ENCODE data around the gene GRIA2. TPM values are rescaled to one million over a fixed set of nuclear protein-coding genes. Genes with fewer than 3 reads are reported as not detected.

GRIA2 gene
- polyA plus RNA-seq, 2 donors = 0.01 to 0.14 TPM

- H3K4me3 ChIP-seq (ENCODE audit: low read depth in 1 of 2, low read length in 2 of 2) = no peak overlapping the region
- H3K27ac ChIP-seq (ENCODE audit: low read depth in 2 of 2, low read length in 1 of 2) = no peak overlapping the region
- H3K4me1 ChIP-seq (ENCODE audit: control insufficient read depth in 2 of 2, insufficient read depth in 2 of 2, low read length in 1 of 2) = no peaks in the 10 kb centered on the region
- H3K36me3 ChIP-seq (ENCODE audit: control insufficient read depth in 2 of 2, insufficient read depth in 2 of 2, low read length in 1 of 2) = no peaks in the 10 kb centered on the region
- WGBS, 2 donors = 63 to 70% methylated on average over 4 of the region's 4 CpGs
- H3K27me3 ChIP-seq (ENCODE audit: control insufficient read depth in 1 of 2, insufficient read depth in 2 of 2, low read length in 2 of 2) = no peaks in the 10 kb centered on the region
- H3K9me3 ChIP-seq (ENCODE audit: control insufficient read depth in 2 of 2, insufficient read depth in 1 of 2, low read depth in 1 of 2, low read length in 1 of 2) = no peaks in the 10 kb centered on the region
Measured at GRCh38 chr4:157287445-157287844, 66.9 kb downstream of the GRIA2 start.

- no peaks in the 10 kb centered on the region for H3K9me3 ChIP-seq (ENCODE audit: control insufficient read depth in 2 of 2, insufficient read depth in 1 of 2, low read depth in 1 of 2, low read length in 1 of 2)
- no peaks in the 10 kb centered on the region for H3K27me3 ChIP-seq (ENCODE audit: control insufficient read depth in 1 of 2, insufficient read depth in 2 of 2, low read length in 2 of 2)
- 74 to 77% methylated on average over 3 of the region's 3 CpGs for WGBS, 2 donors
- no peak overlapping the region for H3K27ac ChIP-seq (ENCODE audit: low read depth in 2 of 2, low read length in 1 of 2)
- no peaks in the 10 kb centered on the region for H3K36me3 ChIP-seq (ENCODE audit: control insufficient read depth in 2 of 2, insufficient read depth in 2 of 2, low read length in 1 of 2)
- no peak overlapping the region for H3K4me3 ChIP-seq (ENCODE audit: low read depth in 1 of 2, low read length in 2 of 2)
- no peaks in the 10 kb centered on the region for H3K4me1 ChIP-seq (ENCODE audit: control insufficient read depth in 2 of 2, insufficient read depth in 2 of 2, low read length in 1 of 2)
Measured at GRCh38 chr4:157290622-157291021, 70.1 kb downstream of the GRIA2 start.

- Histone ChIP-seq H3K4me1 (ENCODE audit: control insufficient read depth in 2 of 2, insufficient read depth in 2 of 2, low read length in 1 of 2) (no peaks in the 10 kb centered on the region), H3K36me3 (ENCODE audit: control insufficient read depth in 2 of 2, insufficient read depth in 2 of 2, low read length in 1 of 2) (no peaks in the 10 kb centered on the region), H3K4me3 (ENCODE audit: low read depth in 1 of 2, low read length in 2 of 2) (no peak overlapping the region), H3K9me3 (ENCODE audit: control insufficient read depth in 2 of 2, insufficient read depth in 1 of 2, low read depth in 1 of 2, low read length in 1 of 2) (no peaks in the 10 kb centered on the region), H3K27me3 (ENCODE audit: control insufficient read depth in 1 of 2, insufficient read depth in 2 of 2, low read length in 2 of 2) (no peaks in the 10 kb centered on the region), H3K27ac (ENCODE audit: low read depth in 2 of 2, low read length in 1 of 2) (no peak overlapping the region)
- 74 to 86% methylated on average over 3 of the region's 3 CpGs for WGBS, 2 donors
Measured at GRCh38 chr4:157291071-157291470, 70.5 kb downstream of the GRIA2 start.

GRCh38 chr4:157293673-157294072, 73.1 kb downstream of the GRIA2 start:
- WGBS, 2 donors = 91 to 92% methylated on average over 4 of the region's 4 CpGs
- Histone ChIP-seq H3K36me3 (ENCODE audit: control insufficient read depth in 2 of 2, insufficient read depth in 2 of 2, low read length in 1 of 2) (no peaks in the 10 kb centered on the region), H3K9me3 (ENCODE audit: control insufficient read depth in 2 of 2, insufficient read depth in 1 of 2, low read depth in 1 of 2, low read length in 1 of 2) (no peaks in the 10 kb centered on the region), H3K27ac (ENCODE audit: low read depth in 2 of 2, low read length in 1 of 2) (no peak overlapping the region), H3K4me1 (ENCODE audit: control insufficient read depth in 2 of 2, insufficient read depth in 2 of 2, low read length in 1 of 2) (no peaks in the 10 kb centered on the region), H3K4me3 (ENCODE audit: low read depth in 1 of 2, low read length in 2 of 2) (no peak overlapping the region), H3K27me3 (ENCODE audit: control insufficient read depth in 1 of 2, insufficient read depth in 2 of 2, low read length in 2 of 2) (no peaks in the 10 kb centered on the region)

GRCh38 chr4:157294575-157294974, 74.0 kb downstream of the GRIA2 start:
- H3K36me3 ChIP-seq (ENCODE audit: control insufficient read depth in 2 of 2, insufficient read depth in 2 of 2, low read length in 1 of 2) = no peaks in the 10 kb centered on the region
- no peaks in the 10 kb centered on the region for H3K9me3 ChIP-seq (ENCODE audit: control insufficient read depth in 2 of 2, insufficient read depth in 1 of 2, low read depth in 1 of 2, low read length in 1 of 2)
- no peaks in the 10 kb centered on the region for H3K27me3 ChIP-seq (ENCODE audit: control insufficient read depth in 1 of 2, insufficient read depth in 2 of 2, low read length in 2 of 2)
- H3K4me3 ChIP-seq (ENCODE audit: low read depth in 1 of 2, low read length in 2 of 2) = no peak overlapping the region
- 59 to 62% methylated on average over 2 of the region's 2 CpGs for WGBS, 2 donors
- H3K27ac ChIP-seq (ENCODE audit: low read depth in 2 of 2, low read length in 1 of 2) = no peak overlapping the region
- H3K4me1 ChIP-seq (ENCODE audit: control insufficient read depth in 2 of 2, insufficient read depth in 2 of 2, low read length in 1 of 2) = no peaks in the 10 kb centered on the region

GRCh38 chr4:157300701-157301100, 80.2 kb downstream of the GRIA2 start:
- Histone ChIP-seq H3K27me3 (ENCODE audit: control insufficient read depth in 1 of 2, insufficient read depth in 2 of 2, low read length in 2 of 2) (no peaks in the 10 kb centered on the region), H3K27ac (ENCODE audit: low read depth in 2 of 2, low read length in 1 of 2) (no peak overlapping the region), H3K36me3 (ENCODE audit: control insufficient read depth in 2 of 2, insufficient read depth in 2 of 2, low read length in 1 of 2) (no peaks in the 10 kb centered on the region), H3K9me3 (ENCODE audit: control insufficient read depth in 2 of 2, insufficient read depth in 1 of 2, low read depth in 1 of 2, low read length in 1 of 2) (no peaks in the 10 kb centered on the region), H3K4me1 (ENCODE audit: control insufficient read depth in 2 of 2, insufficient read depth in 2 of 2, low read length in 1 of 2) (no peaks in the 10 kb centered on the region), H3K4me3 (ENCODE audit: low read depth in 1 of 2, low read length in 2 of 2) (no peak overlapping the region)
- 62 to 63% methylated on average over 2 of the region's 2 CpGs for WGBS, 2 donors

GRCh38 chr4:157303471-157303960, 83.0 kb downstream of the GRIA2 start:
- WGBS, 2 donors = 58 to 62% methylated on average over 6 of the region's 6 CpGs
- Histone ChIP-seq H3K4me1 (ENCODE audit: control insufficient read depth in 2 of 2, insufficient read depth in 2 of 2, low read length in 1 of 2) (no peaks in the 10 kb centered on the region), H3K9me3 (ENCODE audit: control insufficient read depth in 2 of 2, insufficient read depth in 1 of 2, low read depth in 1 of 2, low read length in 1 of 2) (no peaks in the 10 kb centered on the region), H3K4me3 (ENCODE audit: low read depth in 1 of 2, low read length in 2 of 2) (no peak overlapping the region), H3K27ac (ENCODE audit: low read depth in 2 of 2, low read length in 1 of 2) (no peak overlapping the region), H3K36me3 (ENCODE audit: control insufficient read depth in 2 of 2, insufficient read depth in 2 of 2, low read length in 1 of 2) (no peaks in the 10 kb centered on the region), H3K27me3 (ENCODE audit: control insufficient read depth in 1 of 2, insufficient read depth in 2 of 2, low read length in 2 of 2) (no peaks in the 10 kb centered on the region)

- Histone ChIP-seq H3K4me1 (ENCODE audit: control insufficient read depth in 2 of 2, insufficient read depth in 2 of 2, low read length in 1 of 2) (no peaks in the 10 kb centered on the region), H3K4me3 (ENCODE audit: low read depth in 1 of 2, low read length in 2 of 2) (no peak overlapping the region), H3K27ac (ENCODE audit: low read depth in 2 of 2, low read length in 1 of 2) (no peak overlapping the region), H3K27me3 (ENCODE audit: control insufficient read depth in 1 of 2, insufficient read depth in 2 of 2, low read length in 2 of 2) (no peaks in the 10 kb centered on the region), H3K36me3 (ENCODE audit: control insufficient read depth in 2 of 2, insufficient read depth in 2 of 2, low read length in 1 of 2) (no peaks in the 10 kb centered on the region), H3K9me3 (ENCODE audit: control insufficient read depth in 2 of 2, insufficient read depth in 1 of 2, low read depth in 1 of 2, low read length in 1 of 2) (no peaks in the 10 kb centered on the region)
- WGBS, 2 donors = 78% methylated on average over 5 of the region's 5 CpGs
Measured at GRCh38 chr4:157304769-157305168, 84.2 kb downstream of the GRIA2 start.

GRCh38 chr4:157312702-157313101, 92.2 kb downstream of the GRIA2 start:
- Histone ChIP-seq H3K36me3 (ENCODE audit: control insufficient read depth in 2 of 2, insufficient read depth in 2 of 2, low read length in 1 of 2) (no peaks in the 10 kb centered on the region), H3K9me3 (ENCODE audit: control insufficient read depth in 2 of 2, insufficient read depth in 1 of 2, low read depth in 1 of 2, low read length in 1 of 2) (no peaks in the 10 kb centered on the region), H3K27me3 (ENCODE audit: control insufficient read depth in 1 of 2, insufficient read depth in 2 of 2, low read length in 2 of 2) (no peaks in the 10 kb centered on the region), H3K27ac (ENCODE audit: low read depth in 2 of 2, low read length in 1 of 2) (no peak overlapping the region), H3K4me3 (ENCODE audit: low read depth in 1 of 2, low read length in 2 of 2) (no peak overlapping the region), H3K4me1 (ENCODE audit: control insufficient read depth in 2 of 2, insufficient read depth in 2 of 2, low read length in 1 of 2) (no peaks in the 10 kb centered on the region)
- WGBS, 2 donors = 60 to 68% methylated on average over 5 of the region's 5 CpGs

GRCh38 chr4:157314906-157315305, 94.4 kb downstream of the GRIA2 start:
- H3K36me3 ChIP-seq (ENCODE audit: control insufficient read depth in 2 of 2, insufficient read depth in 2 of 2, low read length in 1 of 2) = no peaks in the 10 kb centered on the region
- no peak overlapping the region for H3K4me3 ChIP-seq (ENCODE audit: low read depth in 1 of 2, low read length in 2 of 2)
- no peaks in the 10 kb centered on the region for H3K9me3 ChIP-seq (ENCODE audit: control insufficient read depth in 2 of 2, insufficient read depth in 1 of 2, low read depth in 1 of 2, low read length in 1 of 2)
- H3K4me1 ChIP-seq (ENCODE audit: control insufficient read depth in 2 of 2, insufficient read depth in 2 of 2, low read length in 1 of 2) = no peaks in the 10 kb centered on the region
- no peaks in the 10 kb centered on the region for H3K27me3 ChIP-seq (ENCODE audit: control insufficient read depth in 1 of 2, insufficient read depth in 2 of 2, low read length in 2 of 2)
- 42 to 46% methylated on average over 1 of the region's 1 CpG for WGBS, 2 donors
- H3K27ac ChIP-seq (ENCODE audit: low read depth in 2 of 2, low read length in 1 of 2) = no peak overlapping the region
